HG03039 (cell line): Measurements from ENCODE around the gene KCND2.
"Not testable (repeated sequence)": the region's sequence is repeated elsewhere in the genome, so short reads cannot be mapped to it uniquely, and the experiment has no call there.

ENCODE experiments used
- ATAC-seq: cut with Tn5 transposase; IDR thresholded peaks from one replicate; pipeline ENCODE4 v1.9.1; 2021; ENCODE audit warnings: mild to moderate bottlenecking, moderate library complexity; ENCODE audit not compliant: unreplicated experiment

KCND2 gene

DNA sequence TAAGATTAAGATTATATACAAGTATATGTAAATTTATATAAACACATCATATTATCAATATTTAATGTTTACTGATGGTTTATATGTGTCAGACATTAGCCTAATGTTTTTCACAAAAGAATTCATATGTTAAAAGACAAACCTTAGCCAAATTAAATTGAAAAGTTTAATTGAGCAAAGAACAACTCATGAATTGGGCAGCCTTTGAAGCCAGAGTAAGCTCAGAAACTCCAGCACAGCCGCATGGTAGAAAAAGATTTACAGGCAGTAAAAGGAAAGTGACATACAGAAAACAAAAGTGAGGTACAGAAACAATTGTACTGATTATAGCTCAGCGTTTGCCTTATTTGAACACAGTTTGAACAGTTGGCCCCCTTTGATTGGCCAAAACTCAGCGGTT, 460.9 kb downstream of the KCND2 start:
- no peak for ATAC-seq

DNA sequence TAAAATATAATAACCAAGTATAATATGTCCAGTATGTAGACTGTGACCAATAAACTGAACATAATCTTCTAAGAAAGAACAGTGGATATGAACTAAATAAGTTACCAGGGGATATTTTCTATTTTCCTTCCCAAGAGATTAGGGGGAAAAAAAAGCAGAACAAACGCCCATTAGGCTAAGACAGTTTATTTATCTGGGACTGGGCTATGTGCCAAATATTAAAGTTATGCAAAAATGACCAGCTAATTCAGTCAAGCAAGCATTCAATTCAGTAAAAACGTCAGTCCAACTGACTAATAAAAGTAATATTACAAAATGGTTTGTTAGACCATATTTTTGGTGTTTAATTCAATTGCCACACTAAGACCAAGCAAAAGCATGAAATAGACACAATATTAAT, 462.8 kb downstream of the KCND2 start:
- ATAC-seq: no peak

DNA sequence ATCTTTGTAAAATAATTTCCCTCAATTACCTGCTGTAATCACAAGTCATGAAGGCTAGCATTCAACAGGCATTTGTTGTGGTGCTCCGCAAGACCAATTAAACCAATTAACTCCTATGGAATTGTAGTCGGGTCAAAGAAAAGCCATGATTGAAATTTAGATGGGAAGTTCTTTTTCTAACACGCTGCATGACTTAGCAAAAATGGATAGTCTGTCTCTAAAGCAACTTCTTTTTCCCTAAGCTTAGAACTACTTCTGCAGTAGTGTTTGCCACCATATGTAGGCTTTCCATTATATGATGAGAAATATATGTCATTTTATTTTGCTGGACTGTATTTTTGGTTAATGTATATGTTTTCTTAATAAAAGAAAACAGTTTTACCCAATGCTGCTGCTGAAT, 465.8 kb downstream of the KCND2 start:
- no peak for ATAC-seq

DNA sequence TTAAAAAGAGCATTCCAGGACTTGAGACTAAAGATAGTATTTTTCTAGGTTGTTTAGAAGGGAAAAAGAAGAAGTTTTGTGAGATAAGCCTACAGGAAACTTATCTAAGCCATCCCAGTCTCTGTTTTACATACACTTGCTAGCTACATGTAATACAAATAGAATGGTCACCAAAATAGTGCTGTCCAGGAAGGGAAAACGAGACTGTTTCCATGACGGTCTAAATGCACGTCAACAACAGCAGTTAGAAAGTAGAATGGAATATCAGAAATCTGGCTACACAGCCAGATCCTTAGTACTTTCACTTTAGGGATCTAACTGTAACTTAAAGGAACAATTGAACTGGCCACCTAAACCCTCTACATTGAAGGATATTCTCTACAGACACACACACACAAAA, 467.4 kb downstream of the KCND2 start:
- ATAC-seq: no peak

DNA sequence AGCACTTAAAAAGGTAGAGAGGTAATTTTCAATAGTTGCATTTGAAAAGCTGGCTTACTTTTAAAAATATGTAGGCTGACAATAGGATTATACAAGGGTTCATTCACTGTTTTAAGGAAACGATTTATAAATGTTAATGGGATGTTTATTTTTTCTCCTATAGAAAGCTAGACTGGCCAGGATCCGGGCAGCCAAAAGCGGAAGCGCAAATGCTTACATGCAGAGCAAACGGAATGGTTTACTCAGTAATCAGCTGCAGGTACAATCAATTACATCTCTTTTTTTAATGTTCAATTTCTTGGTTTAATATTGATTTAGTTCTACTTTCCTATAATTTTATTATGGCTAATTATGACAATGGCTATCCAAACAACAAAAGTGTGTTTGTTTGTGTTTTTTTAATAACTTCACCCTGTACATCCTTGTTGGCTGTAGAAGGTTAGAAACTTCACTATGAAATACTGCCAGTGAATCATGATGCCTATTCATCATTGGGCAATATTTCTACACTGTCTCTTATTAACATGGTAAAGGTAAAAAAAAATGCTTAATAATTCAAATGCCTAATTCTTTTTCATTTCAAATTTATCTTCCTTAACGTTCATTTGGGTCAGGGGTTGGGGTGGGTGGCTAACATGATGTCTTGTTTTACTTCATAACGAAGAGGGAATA, 468.5 kb downstream of the KCND2 start:
- ATAC-seq: no peak

DNA sequence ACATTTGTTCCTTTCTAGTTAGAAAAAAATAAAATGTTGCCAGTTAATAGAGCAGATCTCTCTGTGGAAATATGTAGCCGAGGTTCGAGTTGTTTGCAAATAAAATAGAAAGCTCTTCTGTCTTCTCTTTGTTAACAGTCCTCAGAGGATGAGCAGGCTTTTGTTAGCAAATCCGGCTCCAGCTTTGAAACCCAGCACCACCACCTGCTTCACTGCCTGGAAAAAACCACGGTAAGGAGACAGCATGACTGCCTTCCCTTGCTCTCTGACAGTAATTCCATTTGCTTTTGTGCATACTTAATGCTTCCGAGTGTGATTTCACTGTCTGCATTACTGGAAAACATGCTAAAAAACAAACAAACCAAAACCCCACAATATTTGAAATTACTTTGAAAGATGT, 469.4 kb downstream of the KCND2 start:
- no peak for ATAC-seq

DNA sequence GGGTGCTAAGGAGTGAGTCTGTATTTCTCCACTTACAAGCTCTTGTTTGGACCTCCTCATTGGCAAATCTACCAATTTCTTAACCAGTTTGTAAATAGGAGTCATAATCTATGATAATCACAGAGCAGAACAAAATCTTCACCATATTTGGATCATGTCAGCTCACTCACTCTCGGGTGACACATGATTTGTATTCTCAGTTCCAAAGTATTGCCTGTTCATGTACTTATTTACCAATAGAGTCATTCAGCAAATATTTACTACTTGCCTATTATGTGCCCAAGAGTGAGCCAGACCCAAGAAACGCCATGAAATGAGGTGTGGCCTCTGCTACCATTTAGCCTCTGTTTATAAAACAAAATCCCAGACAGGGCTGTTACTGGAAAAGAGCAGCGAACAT, 470.2 kb downstream of the KCND2 start:
- no peak for ATAC-seq

DNA sequence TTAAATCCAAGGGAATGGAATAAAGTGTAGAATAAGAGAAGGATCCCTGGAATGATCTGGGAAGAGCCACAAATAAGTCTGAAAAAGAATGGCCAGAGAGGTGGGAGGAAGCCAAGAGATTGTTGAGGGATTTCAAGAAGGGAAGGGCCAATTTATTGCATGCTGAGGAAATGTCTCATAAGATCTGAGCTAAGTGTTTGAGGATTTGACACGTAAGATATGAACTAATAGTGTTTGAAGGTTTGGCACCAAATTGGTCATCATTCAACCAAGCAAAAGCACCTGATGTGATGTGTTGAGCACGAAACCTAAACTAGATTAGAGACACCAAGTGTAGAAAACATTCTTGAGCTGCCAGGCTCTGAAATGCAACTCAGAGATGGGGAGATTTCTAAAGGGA, 487.1 kb downstream of the KCND2 start:
- ATAC-seq: peak; percentile 80

- no peak for ATAC-seq
These were observed 487.9 kb downstream of the KCND2 start for GRCh38 chr7:120760851-120761250.

- no peak for ATAC-seq
These were observed 497.2 kb downstream of the KCND2 start for GRCh38 chr7:120770206-120770605.

DNA sequence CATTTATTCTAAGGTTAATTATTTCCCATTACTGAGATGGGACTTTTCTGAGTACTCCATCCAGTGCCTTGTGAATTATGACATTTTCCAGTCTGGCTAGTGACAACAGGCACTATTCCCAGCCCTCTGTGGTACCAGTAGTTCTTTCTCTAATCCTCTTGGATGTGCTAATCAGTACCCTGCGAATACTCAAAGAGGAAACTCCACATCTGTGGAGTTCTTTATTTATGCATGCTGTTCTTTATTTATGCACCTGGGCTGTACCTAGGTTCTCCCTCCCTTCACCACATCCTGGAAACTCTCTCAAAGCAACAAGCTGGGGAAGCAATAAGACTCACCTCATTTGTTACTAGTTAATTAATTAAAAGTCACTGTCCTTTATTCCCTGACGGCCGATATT, 501.5 kb downstream of the KCND2 start:
- ATAC-seq: no peak

DNA sequence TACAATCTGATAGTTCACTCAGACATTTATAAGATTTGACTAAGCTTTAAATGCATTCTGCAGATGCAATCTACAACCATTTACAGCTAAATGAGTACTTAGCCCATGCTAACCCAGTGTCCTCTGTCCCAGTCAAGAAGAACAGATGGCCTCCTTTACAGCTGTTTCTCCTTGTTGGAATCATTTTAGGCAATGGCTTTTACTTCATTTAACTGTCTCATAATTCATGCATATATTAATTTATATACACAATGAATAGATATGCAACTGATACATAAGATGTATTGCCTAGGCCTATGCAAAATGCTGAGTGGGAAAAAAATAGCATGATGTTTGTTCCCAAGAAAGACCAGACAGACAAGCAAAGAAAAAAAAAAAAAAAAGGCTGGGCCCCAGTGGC, 502.8 kb downstream of the KCND2 start:
- ATAC-seq: no peak

- not testable (repeated sequence) for ATAC-seq
These were observed 506.1 kb downstream of the KCND2 start for GRCh38 chr7:120779078-120779477.

- ATAC-seq: not testable (repeated sequence)
These were observed 507.5 kb downstream of the KCND2 start for GRCh38 chr7:120780451-120780850.

GRCh38 chr7:120780938-120781337, 508.0 kb downstream of the KCND2 start:
- ATAC-seq: no peak

GRCh38 chr7:120781924-120782323, 508.9 kb downstream of the KCND2 start:
- not testable (repeated sequence) for ATAC-seq

DNA sequence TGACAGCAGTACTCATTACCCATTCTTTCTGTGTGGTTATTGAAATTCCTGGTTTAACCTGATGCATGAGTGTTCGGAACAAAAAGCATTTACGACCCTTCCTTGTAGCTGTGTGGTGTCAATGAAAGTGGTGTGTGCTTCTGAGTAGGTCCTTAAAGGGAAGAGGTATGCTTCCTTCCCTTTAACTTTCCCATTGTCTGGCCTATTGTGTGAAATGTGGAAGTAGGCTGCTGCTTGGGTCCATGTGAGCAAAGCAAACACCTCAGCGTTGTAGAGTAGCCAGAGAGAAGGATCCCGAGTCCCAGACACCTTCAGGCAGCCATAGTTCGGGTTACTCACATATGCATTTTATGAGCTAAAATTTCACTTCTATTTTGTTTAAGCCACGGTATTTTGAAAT, 510.3 kb downstream of the KCND2 start:
- ATAC-seq: no peak

DNA sequence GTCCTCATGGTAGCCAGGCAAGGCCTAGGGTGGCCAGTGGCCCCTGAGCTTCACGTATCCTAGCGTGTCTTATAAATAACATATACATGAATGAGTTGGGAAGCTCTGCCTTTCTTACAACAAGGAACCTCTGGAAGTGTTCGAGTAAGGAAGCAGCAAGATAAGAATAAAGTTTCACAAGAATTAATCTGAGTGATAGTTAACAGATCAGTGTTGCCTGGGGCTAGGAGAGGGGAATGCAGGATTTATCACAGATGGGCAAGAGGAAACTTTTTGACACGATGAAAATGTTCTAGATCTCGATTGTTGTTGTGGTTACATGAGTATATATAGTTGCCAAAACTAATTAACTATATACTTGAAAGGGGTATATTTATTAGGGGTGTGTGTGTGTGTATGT, 510.7 kb downstream of the KCND2 start:
- ATAC-seq: no peak

DNA sequence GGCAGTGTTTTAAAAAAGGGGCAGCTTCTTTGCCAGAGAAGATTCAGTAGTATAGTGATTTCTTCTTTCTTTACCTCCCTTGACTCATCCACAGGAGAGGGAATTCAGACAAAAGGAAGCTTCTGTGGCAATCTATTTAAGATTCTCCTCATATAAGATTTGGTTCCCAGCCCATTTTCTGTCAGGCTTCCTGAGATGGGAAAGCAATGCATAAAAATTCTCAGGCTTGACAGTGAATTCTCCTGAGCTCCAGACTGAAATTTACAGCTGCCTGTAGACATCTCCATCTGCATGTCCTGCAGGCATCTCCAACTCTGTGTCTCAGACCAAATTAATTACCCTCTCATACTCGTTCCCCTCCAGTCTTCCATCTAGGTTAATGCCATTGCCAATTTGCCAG, 512.1 kb downstream of the KCND2 start:
- no peak for ATAC-seq

GRCh38 chr7:120792091-120792860, 519.3 kb downstream of the KCND2 start:
- ATAC-seq: peak; percentile 98

- ATAC-seq: no peak
These were observed 519.8 kb downstream of the KCND2 start for GRCh38 chr7:120792861-120793130.

DNA sequence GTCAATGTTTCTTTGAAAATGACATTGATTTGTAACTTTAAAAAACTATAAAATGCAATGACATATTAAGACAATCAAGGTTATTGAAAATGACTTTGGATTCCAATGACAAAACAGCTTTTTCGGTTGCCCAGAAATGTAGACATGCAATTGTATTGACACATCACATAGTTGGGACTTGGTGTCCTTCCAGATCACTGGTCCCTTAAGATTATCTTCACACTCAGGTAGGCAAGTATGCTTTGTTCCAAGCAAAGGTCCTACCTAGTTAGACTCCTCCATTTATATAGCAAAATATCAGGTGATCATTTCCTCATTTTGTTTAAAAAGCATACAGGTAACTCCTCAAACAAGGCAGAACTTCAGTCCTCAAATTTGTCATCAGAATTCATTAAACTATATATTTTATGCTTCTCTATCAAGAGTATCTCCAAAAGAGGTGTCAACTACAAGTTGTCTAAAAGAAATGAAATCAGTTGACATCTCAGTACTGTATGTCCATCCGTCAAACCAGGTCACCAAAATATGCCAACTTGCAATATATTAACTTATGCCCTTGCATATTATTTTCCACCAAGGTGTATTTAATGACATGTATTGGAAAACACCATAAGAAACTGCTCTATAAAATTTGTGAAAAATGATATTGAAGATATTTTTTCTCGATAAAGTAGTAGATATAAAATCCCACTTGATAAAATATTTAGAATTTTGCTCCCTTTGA, 520.4 kb downstream of the KCND2 start:
- ATAC-seq: no peak
